Hematopoietic multipotent progenitor cell treated with erythropoietin and hydrocortisone succinate and interleukin-3 and kit ligand, for 15 days (in vitro differentiated cells): Measurements from ENCODE around the gene EFNB2.
A peak's percentile ranks its signal among the peaks of the same experiment; 100 is the strongest.

ENCODE experiments used
- DNase-seq: peaks from one replicate; pipeline ENCODE4 v3.0.0-alpha.2; 2015; ENCODE audit warnings: low spot score

Gene EFNB2

GRCh38 chr13:106525865-106526264, 9.6 kb downstream of the EFNB2 start:
- DNase-seq, result no peak

GRCh38 chr13:106524108-106524507, 11.4 kb downstream of the EFNB2 start:
- DNase-seq, result no peak

- no peak for DNase-seq
Observed at GRCh38 chr13:106523576-106523975, 11.9 kb downstream of the EFNB2 start.

GRCh38 chr13:106522898-106523525, 12.4 kb downstream of the EFNB2 start:
- DNase-seq, result no peak

- no peak for DNase-seq
Observed at GRCh38 chr13:106522112-106522705, 13.3 kb downstream of the EFNB2 start.

- DNase-seq, result no peak
Observed at GRCh38 chr13:106521095-106521799, 14.2 kb downstream of the EFNB2 start.

- no peak for DNase-seq
Observed at GRCh38 chr13:106520251-106521054, 15.0 kb downstream of the EFNB2 start.

- DNase-seq, result no peak
Observed at GRCh38 chr13:106518512-106518911, 16.9 kb downstream of the EFNB2 start.

- DNase-seq, result no peak
Observed at GRCh38 chr13:106517109-106517847, 18.2 kb downstream of the EFNB2 start.

- no peak for DNase-seq
Observed at GRCh38 chr13:106515635-106516254, 19.7 kb downstream of the EFNB2 start.

- DNase-seq, result no peak
Observed at GRCh38 chr13:106514928-106515634, 20.4 kb downstream of the EFNB2 start.

GRCh38 chr13:106513025-106513983, 22.2 kb downstream of the EFNB2 start:
- no peak for DNase-seq

- peak; percentile 30 for DNase-seq
Observed at GRCh38 chr13:106507560-106508274, 27.7 kb downstream of the EFNB2 start.

GRCh38 chr13:106506286-106506685, 29.2 kb downstream of the EFNB2 start:
- no peak for DNase-seq

- DNase-seq, result no peak
Observed at GRCh38 chr13:106505732-106506131, 29.7 kb downstream of the EFNB2 start.

- no peak for DNase-seq
Observed at GRCh38 chr13:106505295-106505694, 30.2 kb downstream of the EFNB2 start.

GRCh38 chr13:106503730-106504453, 31.6 kb downstream of the EFNB2 start:
- no peak for DNase-seq

- DNase-seq, result no peak
Observed at GRCh38 chr13:106503272-106503671, 32.2 kb downstream of the EFNB2 start.
